ENCODE results near the gene NRG3. TPM values are rescaled to one million over a fixed set of nuclear protein-coding genes. Genes with fewer than 3 reads are reported as not detected.
A peak's percentile ranks its signal among the peaks of the same experiment; 100 is the strongest.

Gene NRG3
- total and polyA plus RNA-seq, 12 donors, result 0.46 to 3.8 (median 1.3) TPM

GRCh38 chr10:81873231-81873931, 1.6 kb upstream of the NRG3 start:
- Histone ChIP-seq H3K4me3 (no peak overlapping the region), H3K36me3 (replicated peaks in 1 of 2) (no peaks in the 10 kb centered on the region), H3K27me3 (peaks cover 27% of the 10 kb centered on the region), H3K9me3 (replicated peaks in 1 of 3) (no peaks in the 10 kb centered on the region), H3K27ac (no peak overlapping the region), H3K4me1 (replicated peaks in 1 of 2) (peaks cover 0 to 5% of the 10 kb centered on the region in 2 donors)
- DNase-seq, result no peak
- intact Hi-C loops (cut with DNase I), result no loop called here
- TF ChIP-seq CTCF (IDR thresholded peaks at IDR 0.05), result no peak
- no peak for TF ChIP-seq POLR2A (IDR thresholded peaks at IDR 0.05)
- 23 to 31% (median 29%) methylated on average over 9 to 12 of the region's 12 CpGs for WGBS, 4 donors

DNA sequence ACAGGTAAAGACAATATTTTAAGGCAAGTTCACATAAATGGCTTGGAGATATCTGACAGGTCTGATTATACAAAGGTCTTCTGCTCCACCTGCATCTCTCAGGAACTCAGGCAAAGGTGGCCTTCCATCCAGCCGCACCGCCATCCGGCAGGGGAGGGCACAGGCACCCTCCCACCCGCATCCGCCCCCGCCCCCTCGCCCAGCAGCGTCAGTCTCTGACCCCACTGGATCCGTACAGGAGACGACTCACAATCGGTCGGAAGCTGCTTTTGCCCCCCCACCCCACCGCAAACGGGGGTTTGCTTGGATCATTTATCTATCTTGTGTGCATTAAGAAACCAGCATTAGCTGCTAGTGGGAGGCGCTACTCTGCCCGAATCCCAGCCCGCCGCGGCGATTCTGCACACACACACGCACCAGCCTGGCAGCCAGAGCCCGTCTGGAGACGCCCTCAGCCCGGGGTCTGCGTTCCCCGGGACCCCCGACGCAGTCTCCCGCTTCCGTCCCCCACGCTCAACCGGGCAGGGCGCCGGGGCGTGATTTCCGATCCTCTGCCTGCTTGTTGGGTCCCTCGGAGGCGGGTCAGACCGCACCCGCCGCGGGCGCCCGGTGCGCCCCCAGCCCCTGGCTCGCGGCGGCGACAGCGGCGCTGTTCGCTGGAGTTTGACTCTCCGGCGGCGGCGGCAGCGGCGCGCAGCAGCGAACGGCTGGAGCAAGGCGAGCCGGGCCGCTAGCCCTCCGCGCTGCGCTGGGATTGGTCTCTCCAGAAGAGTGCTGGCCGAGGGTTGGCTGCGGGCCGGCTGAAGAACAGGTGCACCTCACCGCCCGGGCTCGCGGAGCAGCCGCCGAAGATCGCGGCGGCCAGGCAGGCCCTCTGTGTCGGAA, 820 bp upstream of the NRG3 start:
- H3K4me1 ChIP-seq (replicated peaks in 1 of 2), result peaks cover 0 to 5% of the 10 kb centered on the region in 2 donors
- peaks cover 27% of the 10 kb centered on the region for H3K27me3 ChIP-seq
- no peaks in the 10 kb centered on the region for H3K9me3 ChIP-seq (replicated peaks in 1 of 3)
- TF ChIP-seq CTCF (IDR thresholded peaks at IDR 0.05) (no peak), POLR2A (IDR thresholded peaks at IDR 0.05) (no peak)
- no peaks in the 10 kb centered on the region for H3K36me3 ChIP-seq (replicated peaks in 1 of 2)
- no peak overlapping the region for H3K27ac ChIP-seq
- peak overlapping the region in 1 of 4 donors; percentile 46 for H3K4me3 ChIP-seq
- peak in 6 of 7 donors; percentile 34 to 66 (median 57) for DNase-seq
- 0 to 1% (median 1%) methylated on average over 2 to 80 of the region's 80 CpGs for WGBS, 4 donors
- intact Hi-C loops (cut with DNase I), result no loop called here

GRCh38 chr10:81875467-81876252, 666 bp downstream of the NRG3 start:
- Histone ChIP-seq H3K36me3 (replicated peaks in 1 of 2) (no peaks in the 10 kb centered on the region), H3K9me3 (replicated peaks in 1 of 3) (no peaks in the 10 kb centered on the region), H3K27ac (no peak overlapping the region), H3K27me3 (peaks cover 27% of the 10 kb centered on the region), H3K4me3 (peak overlapping the region in 1 of 4 donors; percentile 39), H3K4me1 (replicated peaks in 1 of 2) (peaks cover 0 to 5% of the 10 kb centered on the region in 2 donors)
- TF ChIP-seq CTCF (IDR thresholded peaks at IDR 0.05), result no peak
- TF ChIP-seq POLR2A (IDR thresholded peaks at IDR 0.05), result no peak
- intact Hi-C loops (cut with DNase I), result no loop called here
- WGBS, 4 donors, result 2 to 4% (median 3%) methylated on average over 16 to 49 of the region's 49 CpGs
- DNase-seq, result no peak
